H9 (cell line): ENCODE measurements around the gene ZNF678. TPM values are rescaled to one million over a fixed set of nuclear protein-coding genes. Genes with fewer than 3 reads are reported as not detected.
"Not testable (repeated sequence)": the region's sequence is repeated elsewhere in the genome, so short reads cannot be mapped to it uniquely, and the experiment has no call there.

Source experiments
- DNase-seq: peaks from one replicate; pipeline ENCODE4 v3.0.0-alpha.2; 2017
- H2AFZ ChIP-seq: one replicate; pipeline ENCODE4 v1.6.1; 2013; ENCODE audit warnings: mild to moderate bottlenecking, low read length, control low read depth, moderate library complexity
- H2AK5ac ChIP-seq: 2 replicates; pipeline ENCODE4 v1.6.1; 2013; ENCODE audit warnings: low read length, control low read depth, mixed read lengths; ENCODE audit not compliant: insufficient read length
- H2BK120ac ChIP-seq: one replicate; pipeline ENCODE4 v1.6.1; 2013; ENCODE audit warnings: low read depth, mild to moderate bottlenecking, low read length, control low read depth, inconsistent platforms; ENCODE audit not compliant: poor library complexity, severe bottlenecking
- H2BK12ac ChIP-seq: 2 replicates; pipeline ENCODE4 v1.6.1; 2013; ENCODE audit warnings: low read length, control low read depth, mixed read lengths, low read depth; ENCODE audit not compliant: insufficient read length
- H2BK15ac ChIP-seq: 2 replicates; pipeline ENCODE4 v1.6.1; 2013; ENCODE audit warnings: low read depth, low read length, control low read depth
- H2BK20ac ChIP-seq: one replicate; pipeline ENCODE4 v1.6.1; 2013; ENCODE audit warnings: low read depth, mild to moderate bottlenecking, low read length, control low read depth, inconsistent platforms; ENCODE audit not compliant: poor library complexity, severe bottlenecking
- H2BK5ac ChIP-seq: 2 replicates; pipeline ENCODE4 v1.6.1; 2013; ENCODE audit warnings: low read length, control low read depth, mixed read lengths; ENCODE audit not compliant: insufficient read length
- H3K14ac ChIP-seq: 2 replicates; pipeline ENCODE4 v1.6.1; 2013; ENCODE audit warnings: low read length, control low read depth; ENCODE audit not compliant: insufficient read depth
- H3K18ac ChIP-seq: 2 replicates; pipeline ENCODE4 v1.6.1; 2013; ENCODE audit warnings: low read depth, mild to moderate bottlenecking, mixed read lengths, low read length, control low read depth; ENCODE audit not compliant: insufficient read length
- H3K23ac ChIP-seq: 2 replicates; pipeline ENCODE4 v1.6.1; 2013; ENCODE audit warnings: low read length, control low read depth, mixed read lengths, low read depth; ENCODE audit not compliant: insufficient read length
- H3K23me2 ChIP-seq: 2 replicates; pipeline ENCODE4 v1.6.1; 2013; ENCODE audit warnings: low read depth, mild to moderate bottlenecking, mixed read lengths, low read length, control low read depth; ENCODE audit not compliant: insufficient read length, poor library complexity, severe bottlenecking
- H3K27ac ChIP-seq: 2 replicates; pipeline ENCODE4 v1.5.1; 2013; ENCODE audit warnings: low read length, control low read depth, mixed read lengths, low read depth; ENCODE audit not compliant: insufficient read length
- H3K27me3 ChIP-seq: 2 replicates; pipeline ENCODE4 v1.6.1; 2013; ENCODE audit warnings: low read length, control low read depth, inconsistent platforms; ENCODE audit not compliant: insufficient read depth
- H3K4ac ChIP-seq: 2 replicates; pipeline ENCODE4 v1.6.1; 2013; ENCODE audit warnings: low read depth, mild to moderate bottlenecking, control low read depth, inconsistent platforms, low read length, moderate library complexity
- H3K4me1 ChIP-seq: 2 replicates; pipeline ENCODE4 v1.6.1; 2013; ENCODE audit warnings: low read length, control low read depth, inconsistent platforms; ENCODE audit not compliant: insufficient read depth
- H3K4me2 ChIP-seq: 2 replicates; pipeline ENCODE4 v1.6.1; 2013; ENCODE audit warnings: low read length, control low read depth, mixed read lengths; ENCODE audit not compliant: insufficient read length, insufficient read depth
- H3K56ac ChIP-seq: 2 replicates; pipeline ENCODE4 v1.6.1; 2013; ENCODE audit warnings: low read depth, mild to moderate bottlenecking, mixed read lengths, low read length, control low read depth; ENCODE audit not compliant: insufficient read length
- H3K79me1 ChIP-seq: 2 replicates; pipeline ENCODE4 v1.6.1; 2013; ENCODE audit warnings: low read depth, mild to moderate bottlenecking, moderate library complexity, low read length, control low read depth, inconsistent platforms; ENCODE audit not compliant: insufficient read depth, poor library complexity, severe bottlenecking
- H3K79me2 ChIP-seq: 2 replicates; pipeline ENCODE4 v1.6.1; 2013; ENCODE audit warnings: low read length, control low read depth, inconsistent platforms; ENCODE audit not compliant: insufficient read depth
- H3K9ac ChIP-seq: 2 replicates; pipeline ENCODE4 v1.6.1; 2013; ENCODE audit warnings: low read length, control low read depth, mixed read lengths; ENCODE audit not compliant: insufficient read length; ENCODE audit errors: extremely low read depth
- H3K9me3 ChIP-seq: one replicate; pipeline ENCODE4 v1.6.1; 2013; ENCODE audit warnings: low read depth, low read length, inconsistent platforms; ENCODE audit not compliant: control insufficient read depth
- H3T11ph ChIP-seq: one replicate; pipeline ENCODE4 v1.6.1; 2013; ENCODE audit warnings: mild to moderate bottlenecking, low read length, control low read depth, inconsistent platforms
- H4K20me1 ChIP-seq: one replicate; pipeline ENCODE4 v1.6.1; 2013; ENCODE audit not compliant: control insufficient read depth, insufficient read length, insufficient read depth
- H4K5ac ChIP-seq: 2 replicates; pipeline ENCODE4 v1.6.1; 2013; ENCODE audit warnings: low read depth, mild to moderate bottlenecking, mixed read lengths, low read length, control low read depth; ENCODE audit not compliant: insufficient read length
- H4K8ac ChIP-seq: replicated peaks from 2 replicates; pipeline ENCODE4 v1.6.1; 2013; ENCODE audit warnings: low read length, control low read depth, mixed read lengths, low read depth; ENCODE audit not compliant: insufficient read length
- H4K91ac ChIP-seq: 2 replicates; pipeline ENCODE4 v1.6.1; 2013; ENCODE audit warnings: low read depth, mild to moderate bottlenecking, moderate library complexity, mixed read lengths, low read length, control low read depth; ENCODE audit not compliant: insufficient read length
- H3K27ac Mint-ChIP-seq, 3 experiments: 2 replicates in 2 of 3; 3 replicates in 1 of 3; pipeline ENCODE4 v1.8.0; 2020 to 2021; ENCODE audit warnings: mixed read lengths in 3 of 3, mild to moderate bottlenecking in 1 of 3, moderate library complexity in 1 of 3
- H3K27me3 Mint-ChIP-seq: 2 replicates; pipeline ENCODE4 v1.8.0; 2021; ENCODE audit warnings: low read depth, mild to moderate bottlenecking, moderate library complexity, mixed read lengths
- H3K36me3 Mint-ChIP-seq, 3 experiments: 2 replicates in 2 of 3; 3 replicates in 1 of 3; pipeline ENCODE4 v1.8.0; 2020 to 2021; ENCODE audit warnings: low read depth in 3 of 3, mixed read lengths in 3 of 3; ENCODE audit not compliant: insufficient read depth in 1 of 3
- H3K4me1 Mint-ChIP-seq, 2 experiments: 2 replicates each; pipeline ENCODE4 v1.8.0; 2020; ENCODE audit warnings: mixed read lengths in 2 of 2
- H3K4me3 Mint-ChIP-seq, 2 experiments: 2 replicates in 1 of 2; 3 replicates in 1 of 2; pipeline ENCODE4 v1.8.0; 2020 to 2021; ENCODE audit warnings: mild to moderate bottlenecking in 2 of 2, mixed read lengths in 2 of 2, moderate library complexity in 1 of 2
- H3K9me3 Mint-ChIP-seq, 2 experiments: 2 replicates in 1 of 2; 3 replicates in 1 of 2; pipeline ENCODE4 v1.8.0; 2020; ENCODE audit warnings: mild to moderate bottlenecking in 2 of 2, mixed read lengths in 2 of 2, moderate library complexity in 1 of 2
- CTCF ChIP-seq: fragments of 200-600 bp; sonication (generic); conservative IDR thresholded peaks from 3 replicates; pipeline ENCODE4 v1.8.0; 2021; ENCODE audit warnings: antibody characterized with exemption, mild to moderate bottlenecking
- WGBS: extraction: QIAGEN DNeasy Blood & Tissue Kit; methylation state at CpG from one replicate; pipeline ENCODE4 v1.1.7; 2013; ENCODE audit warnings: missing lambda C conversion rate, low lambda C conversion rate, mixed read lengths; ENCODE audit not compliant: insufficient read length; ENCODE audit errors: extremely low coverage; 5-methylcytosine and 5-hydroxymethylcytosine counted together
- total RNA-seq: library from RNA; stranded (reverse); gene quantifications from 2 replicates; pipeline ENCODE4 v1.2.1, GENCODE V29; 2021

Gene ZNF678
- total RNA-seq, 1 experiment from 2014 or later, result 25.3 TPM

GRCh38 chr1:227709451-227709850 lies 146.1 kb downstream of the ZNF678 start:
- no peak overlapping the region for H2BK5ac ChIP-seq
- no peak overlapping the region for H2BK12ac ChIP-seq
- no peak overlapping the region for H2AK5ac ChIP-seq
- H3K4me1 ChIP-seq, result no peaks in the 10 kb centered on the region
- H3K4ac ChIP-seq, result no peak overlapping the region
- no peaks in the 10 kb centered on the region for H4K20me1 ChIP-seq
- no peak overlapping the region for H3K9ac ChIP-seq
- H3T11ph ChIP-seq, result no peak overlapping the region
- H3K79me1 ChIP-seq, result no peaks in the 10 kb centered on the region
- no peaks in the 10 kb centered on the region for H3K27me3 ChIP-seq
- no peak overlapping the region for H3K14ac ChIP-seq
- no peak overlapping the region for H3K18ac ChIP-seq
- peaks cover 68 to 70% of the 10 kb centered on the region in 2 experiments for H3K9me3 Mint-ChIP-seq
- no peak overlapping the region for H2BK15ac ChIP-seq
- H3K27me3 Mint-ChIP-seq, result peaks cover 4% of the 10 kb centered on the region
- H2AFZ ChIP-seq, result no peak overlapping the region
- DNase-seq, result no peak
- no peaks in the 10 kb centered on the region for H3K79me2 ChIP-seq
- H2BK120ac ChIP-seq, result no peak overlapping the region
- no peak overlapping the region for H3K27ac Mint-ChIP-seq
- no peaks in the 10 kb centered on the region for H3K4me1 Mint-ChIP-seq
- no peak overlapping the region for H4K5ac ChIP-seq
- no peak overlapping the region for H4K8ac ChIP-seq
- H3K27ac ChIP-seq, result no peak overlapping the region
- no peak overlapping the region for H3K4me2 ChIP-seq
- no peak for TF ChIP-seq CTCF
- no CpG with 5 or more reads among the region's 1 CpG for WGBS
- H3K36me3 Mint-ChIP-seq, result peaks cover 8 to 18% (median 11%) of the 10 kb centered on the region in 3 experiments
- H4K91ac ChIP-seq, result no peak overlapping the region
- H3K9me3 ChIP-seq, result peaks cover 32% of the 10 kb centered on the region
- H3K56ac ChIP-seq, result no peak overlapping the region
- no peak overlapping the region for H3K23ac ChIP-seq
- no peak overlapping the region for H3K4me3 Mint-ChIP-seq
- H3K23me2 ChIP-seq, result no peaks in the 10 kb centered on the region
- H2BK20ac ChIP-seq, result no peak overlapping the region

DNA sequence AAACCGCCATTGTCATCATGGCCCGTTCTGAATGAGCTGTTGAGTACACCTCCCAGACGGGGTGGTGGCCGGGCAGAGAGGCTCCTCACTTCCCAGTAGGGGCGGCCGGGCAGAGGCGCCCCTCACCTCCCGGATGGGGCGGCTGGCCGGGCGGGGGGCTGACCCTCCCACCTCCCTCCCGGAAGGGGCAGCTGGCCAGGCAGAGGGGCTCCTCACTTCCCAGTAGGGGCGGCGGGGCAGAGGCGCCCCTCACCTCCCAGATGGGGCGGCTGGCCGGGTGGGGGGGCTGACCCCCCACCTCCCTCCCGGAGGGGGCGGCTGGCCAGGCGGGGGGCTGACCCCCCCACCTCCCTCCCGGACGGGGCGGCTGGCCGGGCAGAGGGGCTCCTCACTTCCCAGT lies 147.1 kb downstream of the ZNF678 start:
- H3K23ac ChIP-seq, DNase-seq, H3K4me1 ChIP-seq, H3K18ac ChIP-seq, H3K79me2 ChIP-seq, H3K14ac ChIP-seq, H2BK12ac ChIP-seq, H3K27me3 ChIP-seq, H2BK120ac ChIP-seq, H4K5ac ChIP-seq, H4K91ac ChIP-seq, H3K79me1 ChIP-seq, H3K4me1 Mint-ChIP-seq, H3T11ph ChIP-seq, H2BK20ac ChIP-seq, H3K9ac ChIP-seq, H4K20me1 ChIP-seq, H2BK5ac ChIP-seq, H2AFZ ChIP-seq, H2BK15ac ChIP-seq, H3K56ac ChIP-seq, H3K4me2 ChIP-seq, H3K4me3 Mint-ChIP-seq, H3K23me2 ChIP-seq, H3K27ac ChIP-seq, H3K27ac Mint-ChIP-seq, H3K4ac ChIP-seq, H4K8ac ChIP-seq, H3K27me3 Mint-ChIP-seq, H2AK5ac ChIP-seq: not testable (repeated sequence)
- H3K9me3 ChIP-seq, result peaks cover 35% of the 10 kb centered on the region
- no CpG with 5 or more reads among the region's 24 CpGs for WGBS
- H3K9me3 Mint-ChIP-seq, result peaks cover 70 to 75% of the 10 kb centered on the region in 2 experiments
- peaks cover 8 to 18% (median 16%) of the 10 kb centered on the region in 3 experiments for H3K36me3 Mint-ChIP-seq
